Pancreas (tissue), 10 donors: ENCODE data around the gene PACSIN1. TPM values are rescaled to one million over a fixed set of nuclear protein-coding genes. Genes with fewer than 3 reads are reported as not detected.

Experiments used
- ATAC-seq, 4 donors: fragments of 200-7000 bp; cut with Tn5 transposase; one replicate each; pipeline versions ENCODE4 v1.8.0 to v1.9.1; 2020; ENCODE audit warnings: mild to moderate bottlenecking in 4 of 4, moderate library complexity in 4 of 4
- DNase-seq, 6 donors: peaks; one replicate each; pipeline ENCODE4 v3.0.0-alpha.2; 2020
- FAIRE-seq: peaks from 2 replicates; lab custom pipeline; 2012; peaks lifted over from hg19 to GRCh38; lab: Jason Lieb, UNC
- H3K27ac ChIP-seq, 4 donors: fragments of 200-600 bp; sonication (generic); 1 replicate in 3 of 4; 2 replicates in 1 of 4; pipeline versions ENCODE4 v1.5.0 to v1.8.0; 2020
- H3K27me3 ChIP-seq, 4 donors: fragments of 200-600 bp; one replicate each; pipeline ENCODE4 v1.8.0; 2021
- H3K36me3 ChIP-seq, 3 donors: fragments of 200-600 bp; sonication (generic) in 1 of 3; one replicate each; pipeline versions ENCODE4 v1.5.0 to v1.8.0; 2020 to 2021
- H3K4me1 ChIP-seq, 3 donors: fragments of 200-600 bp; one replicate each; pipeline ENCODE4 v1.8.0; 2021
- H3K4me3 ChIP-seq, 4 donors: fragments of 200-600 bp; sonication (generic) in 2 of 4; one replicate each; pipeline versions ENCODE4 v1.5.0 to v1.8.0; 2020 to 2021
- H3K9me3 ChIP-seq, 4 donors: fragments of 200-600 bp; one replicate each; pipeline ENCODE4 v1.8.0; 2021
- WGBS, 2 donors: extraction: QIAGEN DNeasy Blood & Tissue Kit; methylation state at CpG; one replicate each; pipeline ENCODE4 v1.1.7; 2013; 5-methylcytosine and 5-hydroxymethylcytosine counted together
- intact Hi-C, 3 donors: fragments of 100-400 bp; cut with DNase I; formaldehyde crosslinking; loops; one replicate each; pipeline versions ENCODE4 v1.11.1 to v1.14.2; 2022
- polyA plus RNA-seq, 2 donors: library from polyadenylated mRNA; stranded (reverse); fragments of 200-250 nt; gene quantifications; one replicate each; pipeline ENCODE4 v1.2.3, GENCODE V29; 2013
- total RNA-seq, 6 donors: library from RNA; stranded (reverse); fragmentation: NEBNext Ultra II Directional in 4 of 6; extraction: Animal tissue kit (Norgen Biotek cat#: 25700) in 4 of 6; gene quantifications; one replicate each; pipeline versions ENCODE4 v1.2.1 to v1.2.4, GENCODE V29; 2021 to 2023
- TF ChIP-seq, protein P1 (sequence below), 4 donors: fragments of 200-600 bp; sonication (generic) in 3 of 4; IDR thresholded peaks; one replicate each; pipeline versions ENCODE4 v1.5.0 to v1.8.0; 2021; ENCODE audit warnings: antibody characterized with exemption in 4 of 4
- donor health status: healthy with polysubstance abuse.
- donor health status: DM: no; HTN: no; CAD: no; lungs with moderate emphysema.
- donor health status: DM: no; HTN: no; CAD: no.
- donor health status: control.
- donor health status: control.
- donor health status: Bipolar disorder and iron deficiency.
- donor health status: DM: yes; HTN: yes; CAD: no.
- donor health status: DM: no; HTN: no; CAD: no.
- donor health status: DM: no; HTN: no; CAD: no.
- donor health status: DM: yes; HTN: yes; CAD: no.

The PACSIN1 gene
- total and polyA plus RNA-seq, 8 donors, result 0.25 to 2.0 (median 0.71) TPM

DNA sequence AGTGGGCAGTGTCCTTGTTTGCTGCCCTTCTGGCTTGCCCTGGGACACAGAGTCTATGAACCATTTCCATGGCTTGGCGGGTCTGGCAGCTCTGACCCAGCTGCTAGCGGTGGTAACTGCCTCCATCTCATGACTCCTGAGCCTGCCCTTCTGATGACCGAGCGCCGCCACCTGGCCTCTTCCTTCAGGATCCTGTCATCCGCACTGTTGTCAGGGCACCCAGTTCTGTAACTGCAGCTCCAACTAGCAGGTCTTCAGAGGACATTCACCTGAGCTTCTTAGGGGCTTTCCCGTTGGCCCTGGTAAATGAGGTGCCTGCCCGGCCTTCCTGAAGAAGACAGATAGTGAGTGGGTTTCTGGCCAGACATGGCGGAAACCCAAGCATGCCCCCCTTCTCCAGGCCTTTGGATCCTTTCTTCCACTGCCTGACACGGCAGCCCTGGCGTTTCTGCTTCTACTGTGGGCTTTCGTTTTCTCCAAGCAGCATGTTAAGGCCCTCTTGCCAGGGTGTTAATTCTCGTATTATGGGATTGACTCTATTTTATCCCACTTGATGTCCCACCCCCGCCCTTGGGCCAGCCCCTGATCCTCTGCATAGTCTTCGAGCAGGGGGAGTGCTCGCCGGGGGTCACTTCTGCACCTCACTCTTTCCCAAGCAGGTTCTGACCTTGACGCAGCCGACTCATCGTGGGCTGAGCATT is 24.7 kb downstream of the PACSIN1 start:
- Histone ChIP-seq H3K36me3 (no peaks in the 10 kb centered on the region), H3K27me3 (no peaks in the 10 kb centered on the region), H3K9me3 (no peaks in the 10 kb centered on the region), H3K27ac (no peak overlapping the region), H3K4me3 (no peak overlapping the region), H3K4me1 (no peaks in the 10 kb centered on the region)
- TF ChIP-seq, protein P1, sequence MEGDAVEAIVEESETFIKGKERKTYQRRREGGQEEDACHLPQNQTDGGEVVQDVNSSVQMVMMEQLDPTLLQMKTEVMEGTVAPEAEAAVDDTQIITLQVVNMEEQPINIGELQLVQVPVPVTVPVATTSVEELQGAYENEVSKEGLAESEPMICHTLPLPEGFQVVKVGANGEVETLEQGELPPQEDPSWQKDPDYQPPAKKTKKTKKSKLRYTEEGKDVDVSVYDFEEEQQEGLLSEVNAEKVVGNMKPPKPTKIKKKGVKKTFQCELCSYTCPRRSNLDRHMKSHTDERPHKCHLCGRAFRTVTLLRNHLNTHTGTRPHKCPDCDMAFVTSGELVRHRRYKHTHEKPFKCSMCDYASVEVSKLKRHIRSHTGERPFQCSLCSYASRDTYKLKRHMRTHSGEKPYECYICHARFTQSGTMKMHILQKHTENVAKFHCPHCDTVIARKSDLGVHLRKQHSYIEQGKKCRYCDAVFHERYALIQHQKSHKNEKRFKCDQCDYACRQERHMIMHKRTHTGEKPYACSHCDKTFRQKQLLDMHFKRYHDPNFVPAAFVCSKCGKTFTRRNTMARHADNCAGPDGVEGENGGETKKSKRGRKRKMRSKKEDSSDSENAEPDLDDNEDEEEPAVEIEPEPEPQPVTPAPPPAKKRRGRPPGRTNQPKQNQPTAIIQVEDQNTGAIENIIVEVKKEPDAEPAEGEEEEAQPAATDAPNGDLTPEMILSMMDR (IDR thresholded peaks at IDR 0.05), result no peak
- FAIRE-seq (no peak), ATAC-seq (no peak), DNase-seq (peak in 1 of 6 donors; percentile 25)
- 86 to 87% methylated on average over 20 of the region's 20 CpGs for WGBS, 2 donors
- intact Hi-C loops, result no loop called here

DNA sequence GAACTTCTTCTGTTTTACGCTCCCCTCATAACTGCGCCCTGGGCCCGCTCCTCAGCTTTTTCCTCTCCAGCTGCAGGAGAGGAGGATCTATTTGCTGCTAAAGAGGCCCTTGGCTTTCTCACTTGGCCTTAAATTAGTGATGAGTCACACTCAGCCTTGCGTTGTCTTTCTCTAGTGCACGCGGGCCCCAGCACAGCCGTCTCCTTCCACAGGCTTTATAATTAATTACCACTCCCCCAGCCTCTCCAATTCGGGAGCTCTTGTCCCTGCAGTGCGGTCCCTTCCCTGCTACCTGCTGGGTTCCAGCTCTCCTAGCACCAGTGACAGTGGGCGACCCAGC is 25.2 kb downstream of the PACSIN1 start:
- intact Hi-C loops, result no loop called here
- peak in 1 of 6 donors; percentile 27 for DNase-seq
- no peaks in the 10 kb centered on the region for H3K36me3 ChIP-seq
- H3K4me1 ChIP-seq, result no peaks in the 10 kb centered on the region
- H3K4me3 ChIP-seq, result no peak overlapping the region
- H3K27ac ChIP-seq, result no peak overlapping the region
- H3K27me3 ChIP-seq, result no peaks in the 10 kb centered on the region
- ATAC-seq, result peak in 2 of 4 donors; percentile 29 to 36
- FAIRE-seq, result no peak
- 75 to 78% methylated on average over 10 of the region's 10 CpGs for WGBS, 2 donors
- TF ChIP-seq, protein P1 (IDR thresholded peaks at IDR 0.05), result no peak
- no peaks in the 10 kb centered on the region for H3K9me3 ChIP-seq

DNA sequence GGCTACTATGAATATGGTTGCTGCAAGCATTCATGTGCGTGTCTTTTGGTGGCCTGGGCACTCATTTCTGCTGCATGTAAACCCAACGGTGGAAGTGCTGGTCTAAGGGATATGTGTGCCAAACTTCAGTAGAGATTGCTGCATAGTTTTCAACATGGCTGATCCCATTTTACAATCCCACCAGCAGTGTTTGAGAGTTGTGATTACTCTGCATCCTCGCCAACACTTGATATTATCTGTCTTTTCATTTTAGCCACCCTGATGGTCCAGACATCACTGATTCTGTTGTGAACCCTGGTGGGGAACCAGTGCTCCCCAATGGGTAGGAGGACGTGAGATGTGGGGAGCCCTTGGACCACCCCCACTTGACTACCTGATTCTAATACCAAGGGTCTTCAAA is 27.5 kb downstream of the PACSIN1 start:
- TF ChIP-seq, protein P1 (IDR thresholded peaks at IDR 0.05), result no peak
- no peaks in the 10 kb centered on the region for H3K9me3 ChIP-seq
- WGBS, 2 donors, result 80 to 82% methylated on average over 4 of the region's 4 CpGs
- intact Hi-C loops, result no loop called here
- no peaks in the 10 kb centered on the region for H3K36me3 ChIP-seq
- ATAC-seq (no peak), DNase-seq (no peak), FAIRE-seq (no peak)
- H3K4me1 ChIP-seq, result no peaks in the 10 kb centered on the region
- H3K27me3 ChIP-seq, result no peaks in the 10 kb centered on the region
- no peak overlapping the region for H3K4me3 ChIP-seq
- H3K27ac ChIP-seq, result no peak overlapping the region

DNA sequence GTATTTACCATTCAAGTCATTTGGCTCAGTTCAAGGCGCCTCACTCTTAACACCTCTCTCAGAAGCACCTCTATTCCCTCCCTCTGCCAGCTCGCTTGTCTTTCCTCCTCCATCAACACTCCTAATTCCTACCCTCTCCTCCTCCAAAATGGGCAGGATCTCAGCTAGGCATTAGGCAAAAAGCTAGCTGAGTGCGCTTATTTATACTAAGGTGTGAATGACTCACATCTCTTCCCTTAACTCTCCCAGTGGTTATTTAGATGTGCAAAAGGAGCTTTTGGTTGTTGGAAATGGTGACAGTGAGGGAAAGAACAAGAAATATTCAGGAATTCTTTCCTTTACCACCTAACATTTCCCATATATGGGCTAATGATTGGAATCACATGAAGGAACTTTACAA is 29.1 kb downstream of the PACSIN1 start:
- Histone ChIP-seq H3K9me3 (no peaks in the 10 kb centered on the region), H3K4me3 (no peak overlapping the region), H3K27ac (no peak overlapping the region), H3K27me3 (no peaks in the 10 kb centered on the region), H3K36me3 (no peaks in the 10 kb centered on the region), H3K4me1 (no peaks in the 10 kb centered on the region)
- ATAC-seq, result no peak
- TF ChIP-seq, protein P1 (IDR thresholded peaks at IDR 0.05), result no peak
- FAIRE-seq, result no peak
- WGBS, 2 donors, result 97 to 98% methylated on average over 3 of the region's 3 CpGs
- intact Hi-C loops, result no loop called here
- DNase-seq, result no peak

DNA sequence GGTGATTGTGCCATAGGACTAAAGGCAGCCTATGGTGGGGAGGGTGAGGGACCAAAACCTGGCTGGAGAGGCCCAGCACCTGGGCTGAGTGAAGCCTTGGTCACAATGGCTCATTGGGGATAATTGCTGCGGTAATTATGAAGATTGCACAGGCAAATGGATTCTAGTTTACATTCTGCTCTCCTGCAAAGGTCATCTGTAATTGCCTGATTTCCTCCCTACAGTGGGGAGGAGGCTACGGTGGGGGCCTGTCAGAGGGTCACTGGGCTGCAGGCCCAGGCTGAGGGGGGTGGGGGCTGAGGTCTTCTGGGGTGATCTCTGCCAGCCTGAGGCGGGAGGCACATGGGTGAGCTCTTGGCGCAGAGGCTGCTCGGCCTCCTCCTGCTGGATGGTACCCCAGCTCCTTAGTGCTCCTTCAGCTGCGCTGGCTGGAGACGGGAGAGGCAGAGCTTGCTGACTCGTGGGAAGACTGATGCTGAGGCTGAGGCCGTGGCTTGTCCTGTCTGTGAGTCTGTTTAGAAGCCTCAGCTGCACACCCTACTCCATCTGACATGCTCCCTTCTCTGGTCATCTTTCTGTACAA is 30.3 kb downstream of the PACSIN1 start:
- Histone ChIP-seq H3K9me3 (no peaks in the 10 kb centered on the region), H3K27me3 (no peaks in the 10 kb centered on the region), H3K27ac (no peak overlapping the region), H3K4me3 (no peak overlapping the region), H3K36me3 (no peaks in the 10 kb centered on the region), H3K4me1 (no peaks in the 10 kb centered on the region)
- intact Hi-C loops, result no loop called here
- ATAC-seq, result no peak
- TF ChIP-seq, protein P1 (IDR thresholded peaks at IDR 0.05), result no peak
- peak in 1 of 6 donors; percentile 34 for DNase-seq
- 69 to 82% methylated on average over 9 of the region's 9 CpGs for WGBS, 2 donors
- FAIRE-seq, result no peak
